Measurements from ENCODE around the gene MAU2. TPM values are rescaled to one million over a fixed set of nuclear protein-coding genes. Genes with fewer than 3 reads are reported as not detected.

Gene MAU2
- total RNA-seq, 1 experiment from 2014 or later = 38.0 TPM

GRCh38 chr19:19278315-19278714, 42.3 kb upstream of the MAU2 start:
- POLR2A ChIA-PET = no interaction called here
- no peak overlapping the region for H3K4me3 ChIP-seq (ENCODE audit: low read depth in 2 of 2, low read length in 2 of 2)
- no TSS peak for BruUV-seq (replicated peaks)
- TF ChIP-seq, protein P1, sequence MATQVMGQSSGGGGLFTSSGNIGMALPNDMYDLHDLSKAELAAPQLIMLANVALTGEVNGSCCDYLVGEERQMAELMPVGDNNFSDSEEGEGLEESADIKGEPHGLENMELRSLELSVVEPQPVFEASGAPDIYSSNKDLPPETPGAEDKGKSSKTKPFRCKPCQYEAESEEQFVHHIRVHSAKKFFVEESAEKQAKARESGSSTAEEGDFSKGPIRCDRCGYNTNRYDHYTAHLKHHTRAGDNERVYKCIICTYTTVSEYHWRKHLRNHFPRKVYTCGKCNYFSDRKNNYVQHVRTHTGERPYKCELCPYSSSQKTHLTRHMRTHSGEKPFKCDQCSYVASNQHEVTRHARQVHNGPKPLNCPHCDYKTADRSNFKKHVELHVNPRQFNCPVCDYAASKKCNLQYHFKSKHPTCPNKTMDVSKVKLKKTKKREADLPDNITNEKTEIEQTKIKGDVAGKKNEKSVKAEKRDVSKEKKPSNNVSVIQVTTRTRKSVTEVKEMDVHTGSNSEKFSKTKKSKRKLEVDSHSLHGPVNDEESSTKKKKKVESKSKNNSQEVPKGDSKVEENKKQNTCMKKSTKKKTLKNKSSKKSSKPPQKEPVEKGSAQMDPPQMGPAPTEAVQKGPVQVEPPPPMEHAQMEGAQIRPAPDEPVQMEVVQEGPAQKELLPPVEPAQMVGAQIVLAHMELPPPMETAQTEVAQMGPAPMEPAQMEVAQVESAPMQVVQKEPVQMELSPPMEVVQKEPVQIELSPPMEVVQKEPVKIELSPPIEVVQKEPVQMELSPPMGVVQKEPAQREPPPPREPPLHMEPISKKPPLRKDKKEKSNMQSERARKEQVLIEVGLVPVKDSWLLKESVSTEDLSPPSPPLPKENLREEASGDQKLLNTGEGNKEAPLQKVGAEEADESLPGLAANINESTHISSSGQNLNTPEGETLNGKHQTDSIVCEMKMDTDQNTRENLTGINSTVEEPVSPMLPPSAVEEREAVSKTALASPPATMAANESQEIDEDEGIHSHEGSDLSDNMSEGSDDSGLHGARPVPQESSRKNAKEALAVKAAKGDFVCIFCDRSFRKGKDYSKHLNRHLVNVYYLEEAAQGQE (IDR thresholded peaks at IDR 0.05; ENCODE audit: insufficient read depth in 1 of 2, low read depth in 2 of 2, low read length in 1 of 2) = no peak
- no peak for TF ChIP-seq SIN3A (IDR thresholded peaks at IDR 0.05; ENCODE audit: borderline replicate concordance, insufficient read depth, low read depth, low read length)
- no peak for TF ChIP-seq CTCF (IDR thresholded peaks at IDR 0.05)
- no peak for TF ChIP-seq POLR2AphosphoS5 (IDR thresholded peaks at IDR 0.05; ENCODE audit: low read depth, low read length)
- TF ChIP-seq TCF7L2 (IDR thresholded peaks at IDR 0.05; ENCODE audit: low read depth, low read length) = no peak
- no peaks in the 10 kb centered on the region for H3K9me3 ChIP-seq (ENCODE audit: control insufficient read depth, insufficient read depth, low read depth, low read length)
- in situ Hi-C loops (cut with HindIII; ENCODE audit: low pct_unique_long_range_greater_than_20kb, low sequenced_read_pairs) = no loop called here
- ATAC-seq (no peak), DNase-seq (ENCODE audit: low read depth, low spot score) (no peak)
- H3K4me1 ChIP-seq (ENCODE audit: control insufficient read depth, insufficient read depth, low read length) = no peaks in the 10 kb centered on the region
- no peaks in the 10 kb centered on the region for H3K27me3 ChIP-seq (ENCODE audit: control insufficient read depth, insufficient read depth, low read length)
- intact Hi-C loops (cut with micrococcal nuclease; ENCODE audit: unreplicated experiment) = no loop called here
- CTCF ChIA-PET = no interaction called here
- no peak overlapping the region for H3K27ac ChIP-seq (ENCODE audit: low read length)
- no peaks in the 10 kb centered on the region for H3K36me3 ChIP-seq (ENCODE audit: control insufficient read depth, insufficient read depth, low read length)

DNA sequence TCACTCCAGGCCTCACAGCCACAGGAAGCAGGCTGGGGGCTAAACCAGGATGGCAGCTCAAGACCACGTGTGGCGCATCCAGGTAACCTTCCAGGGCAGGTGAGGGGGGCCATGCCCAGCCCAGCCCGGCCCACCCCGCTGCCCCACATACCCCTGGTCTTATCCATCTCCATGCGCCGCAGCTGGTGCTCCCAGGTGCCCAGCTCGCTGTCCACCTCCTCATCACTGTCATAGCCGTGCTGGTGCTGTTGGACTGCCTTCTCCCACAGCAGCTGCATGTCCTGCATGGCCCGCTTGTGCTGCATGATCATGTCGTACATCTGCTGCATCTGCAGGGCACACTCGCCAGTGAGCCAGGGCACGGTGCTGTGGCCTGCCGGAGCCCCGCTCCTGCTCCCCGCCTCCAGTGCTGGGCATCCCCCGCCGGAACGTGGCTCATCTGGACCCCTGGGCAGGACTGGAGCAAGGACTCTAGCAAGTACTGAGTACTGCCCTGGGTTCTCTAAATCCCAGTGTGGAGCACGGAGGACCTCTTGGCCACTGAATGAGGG, 41.5 kb upstream of the MAU2 start:
- ChIA-PET CTCF (interaction anchor here (0.6 kb wide), 1 partner anchor 1026 kb away, joined by 4 read pairs; no protein-coding TSS in a partner anchor), POLR2A (no interaction called here)
- Histone ChIP-seq H3K27ac (ENCODE audit: low read length) (no peak overlapping the region), H3K4me3 (ENCODE audit: low read depth in 2 of 2, low read length in 2 of 2) (no peak overlapping the region), H3K36me3 (ENCODE audit: control insufficient read depth, insufficient read depth, low read length) (no peaks in the 10 kb centered on the region), H3K4me1 (ENCODE audit: control insufficient read depth, insufficient read depth, low read length) (no peaks in the 10 kb centered on the region), H3K9me3 (ENCODE audit: control insufficient read depth, insufficient read depth, low read depth, low read length) (no peaks in the 10 kb centered on the region), H3K27me3 (ENCODE audit: control insufficient read depth, insufficient read depth, low read length) (no peaks in the 10 kb centered on the region)
- intact Hi-C loops (cut with micrococcal nuclease; ENCODE audit: unreplicated experiment) = no loop called here
- BruUV-seq (replicated peaks) = no TSS peak
- TF ChIP-seq CTCF (IDR thresholded peaks at IDR 0.05) (no peak), SIN3A (IDR thresholded peaks at IDR 0.05; ENCODE audit: borderline replicate concordance, insufficient read depth, low read depth, low read length) (no peak), TCF7L2 (IDR thresholded peaks at IDR 0.05; ENCODE audit: low read depth, low read length) (no peak), POLR2AphosphoS5 (IDR thresholded peaks at IDR 0.05; ENCODE audit: low read depth, low read length) (no peak)
- TF ChIP-seq, protein P1 (IDR thresholded peaks at IDR 0.05; ENCODE audit: insufficient read depth in 1 of 2, low read depth in 2 of 2, low read length in 1 of 2) = no peak
- ATAC-seq (no peak), DNase-seq (ENCODE audit: low read depth, low spot score) (no peak)
- in situ Hi-C loops (cut with HindIII; ENCODE audit: low pct_unique_long_range_greater_than_20kb, low sequenced_read_pairs) = no loop called here
